ENCODE results near the gene ZKSCAN7. TPM values are rescaled to one million over a fixed set of nuclear protein-coding genes. Genes with fewer than 3 reads are reported as not detected.
"Not testable (repeated sequence)": the region's sequence is repeated elsewhere in the genome, so short reads cannot be mapped to it uniquely, and the experiment has no call there.

ZKSCAN7 gene
- total RNA-seq, 2 donors from 2014 or later: 5.6 to 15.2 TPM

GRCh38 chr3:44580971-44581370 is 26.0 kb downstream of the ZKSCAN7 start:
- H3K27ac ChIP-seq; H3K9me3 ChIP-seq; intact Hi-C loops (cut with DNase I); H3K4me1 ChIP-seq (replicated peaks); DNase-seq (ENCODE audit: low spot score); H3K4me3 ChIP-seq; H3K27me3 ChIP-seq (replicated peaks; ENCODE audit: insufficient read depth); H3K36me3 ChIP-seq: not testable (repeated sequence)
- 47% methylated on average over 62 of the region's 62 CpGs for WGBS

- DNase-seq (ENCODE audit: low spot score): no peak
These were observed 29.9 kb downstream of the ZKSCAN7 start, which contains the start of gene ZNF660 for GRCh38 chr3:44584646-44585501. Gene ZNF660, plus strand, starts transcription at chr3:44584964. Its CDS starts 9,230 bp downstream, at chr3:44594194.

DNA sequence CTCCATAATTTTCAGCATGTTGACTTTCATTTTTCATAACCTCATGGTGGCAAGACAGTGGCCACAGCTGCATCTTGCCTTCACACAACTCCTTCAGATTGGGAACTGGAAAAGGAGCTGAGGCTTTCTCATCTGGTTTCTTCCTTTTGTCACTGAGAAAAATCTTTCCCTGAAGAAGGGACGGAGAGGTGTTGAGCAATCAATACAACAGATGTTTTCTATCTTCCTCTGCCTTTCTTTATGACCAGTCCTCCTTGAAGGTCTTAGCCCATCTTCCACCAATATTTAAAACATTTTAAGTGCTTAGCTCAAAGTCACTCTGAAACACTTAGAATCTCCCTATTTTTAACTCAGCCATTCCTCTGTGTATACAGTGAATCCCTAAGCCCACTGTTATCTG is 41.6 kb downstream of the ZKSCAN7 start:
- 68% methylated on average over 1 of the region's 1 CpG for WGBS
- Histone ChIP-seq H3K27ac (no peak overlapping the region), H3K9me3 (no peaks in the 10 kb centered on the region), H3K27me3 (replicated peaks; ENCODE audit: insufficient read depth) (no peaks in the 10 kb centered on the region), H3K36me3 (no peaks in the 10 kb centered on the region), H3K4me1 (replicated peaks) (no peaks in the 10 kb centered on the region), H3K4me3 (no peak overlapping the region)
- TF ChIP-seq POLR2A (IDR thresholded peaks at IDR 0.05) (no peak), POLR2AphosphoS5 (IDR thresholded peaks at IDR 0.05) (no peak)
- TF ChIP-seq, protein P1, sequence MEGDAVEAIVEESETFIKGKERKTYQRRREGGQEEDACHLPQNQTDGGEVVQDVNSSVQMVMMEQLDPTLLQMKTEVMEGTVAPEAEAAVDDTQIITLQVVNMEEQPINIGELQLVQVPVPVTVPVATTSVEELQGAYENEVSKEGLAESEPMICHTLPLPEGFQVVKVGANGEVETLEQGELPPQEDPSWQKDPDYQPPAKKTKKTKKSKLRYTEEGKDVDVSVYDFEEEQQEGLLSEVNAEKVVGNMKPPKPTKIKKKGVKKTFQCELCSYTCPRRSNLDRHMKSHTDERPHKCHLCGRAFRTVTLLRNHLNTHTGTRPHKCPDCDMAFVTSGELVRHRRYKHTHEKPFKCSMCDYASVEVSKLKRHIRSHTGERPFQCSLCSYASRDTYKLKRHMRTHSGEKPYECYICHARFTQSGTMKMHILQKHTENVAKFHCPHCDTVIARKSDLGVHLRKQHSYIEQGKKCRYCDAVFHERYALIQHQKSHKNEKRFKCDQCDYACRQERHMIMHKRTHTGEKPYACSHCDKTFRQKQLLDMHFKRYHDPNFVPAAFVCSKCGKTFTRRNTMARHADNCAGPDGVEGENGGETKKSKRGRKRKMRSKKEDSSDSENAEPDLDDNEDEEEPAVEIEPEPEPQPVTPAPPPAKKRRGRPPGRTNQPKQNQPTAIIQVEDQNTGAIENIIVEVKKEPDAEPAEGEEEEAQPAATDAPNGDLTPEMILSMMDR (IDR thresholded peaks at IDR 0.05): no peak
- no peak for DNase-seq (ENCODE audit: low spot score)
- intact Hi-C loops (cut with DNase I): no loop called here

More at GRCh38 chr3:44584646-44585501, 29.9 kb downstream of the ZKSCAN7 start, which contains the start of gene ZNF660:
- TF ChIP-seq POLR2AphosphoS5 (IDR thresholded peaks at IDR 0.05): peak; percentile 20
- TF ChIP-seq, protein P1 (IDR thresholded peaks at IDR 0.05): no peak
- peak within 1 kb of the TSS; percentile 26 to 31 for H3K27ac ChIP-seq
- intact Hi-C loops (cut with DNase I): no loop called here
- no peaks in the 10 kb centered on the region for H3K36me3 ChIP-seq
- H3K27me3 ChIP-seq (replicated peaks; ENCODE audit: insufficient read depth): no peaks in the 10 kb centered on the region
- peak within 1 kb of the TSS; percentile 43 for H3K4me3 ChIP-seq
- under 1% methylated on average over 39 of the region's 41 CpGs for WGBS
- no peaks in the 10 kb centered on the region for H3K9me3 ChIP-seq
- no peaks in the 10 kb centered on the region for H3K4me1 ChIP-seq (replicated peaks)

GRCh38 chr3:44601749-44602148 is 46.8 kb downstream of the ZKSCAN7 start:
- H3K27me3 ChIP-seq (replicated peaks; ENCODE audit: insufficient read depth): no peaks in the 10 kb centered on the region
- intact Hi-C loops (cut with DNase I): no loop called here
- WGBS: 99% methylated on average over 2 of the region's 2 CpGs
- DNase-seq (ENCODE audit: low spot score): no peak
- no peak overlapping the region for H3K27ac ChIP-seq
- TF ChIP-seq POLR2A (IDR thresholded peaks at IDR 0.05) (no peak), POLR2AphosphoS5 (IDR thresholded peaks at IDR 0.05) (no peak)
- TF ChIP-seq, protein P1 (IDR thresholded peaks at IDR 0.05): no peak
- H3K9me3 ChIP-seq: no peaks in the 10 kb centered on the region
- H3K4me3 ChIP-seq: no peak overlapping the region
- no peaks in the 10 kb centered on the region for H3K4me1 ChIP-seq (replicated peaks)
- H3K36me3 ChIP-seq: no peaks in the 10 kb centered on the region

GRCh38 chr3:44612678-44613077 is 57.7 kb downstream of the ZKSCAN7 start:
- Histone ChIP-seq H3K36me3 (no peaks in the 10 kb centered on the region), H3K4me3 (no peak overlapping the region), H3K27ac (no peak overlapping the region), H3K4me1 (replicated peaks) (no peaks in the 10 kb centered on the region), H3K9me3 (no peaks in the 10 kb centered on the region), H3K27me3 (replicated peaks; ENCODE audit: insufficient read depth) (no peaks in the 10 kb centered on the region)
- DNase-seq (ENCODE audit: low spot score): no peak
- intact Hi-C loops (cut with DNase I): no loop called here
- TF ChIP-seq POLR2A (IDR thresholded peaks at IDR 0.05) (no peak), POLR2AphosphoS5 (IDR thresholded peaks at IDR 0.05) (no peak)
- TF ChIP-seq, protein P1 (IDR thresholded peaks at IDR 0.05): no peak

Other genes starting within 250 kb of the ZKSCAN7 start
- 10 to 100 TPM; 36.2 to 39.7 TPM for gene TCAIM, start 216.4 kb upstream of the ZKSCAN7 start, total RNA-seq
- gene ZNF445, start 77.5 kb upstream of the ZKSCAN7 start, total RNA-seq: 10 to 100 TPM; 10.8 to 17.9 TPM
- 1 to 10 TPM; 2.4 to 2.9 TPM for gene ZNF660, start 29.8 kb downstream of the ZKSCAN7 start, total RNA-seq
- gene ZNF197, start 69.8 kb downstream of the ZKSCAN7 start, total RNA-seq: 10 to 100 TPM; 16.9 to 20.6 TPM
- gene ZNF35, start 93.5 kb downstream of the ZKSCAN7 start, total RNA-seq: 10 to 100 TPM in 1 of 2 donors, 1 to 10 TPM in 1; 7.1 to 14.9 TPM
- 1 to 10 TPM; 6.5 to 9.6 TPM for gene ZNF502, start 157.5 kb downstream of the ZKSCAN7 start, total RNA-seq
- gene ZNF501, start 174.4 kb downstream of the ZKSCAN7 start, total RNA-seq: 10 to 100 TPM in 1 of 2 donors, 1 to 10 TPM in 1; 9.7 to 23.6 TPM
- gene KIAA1143, start 206.4 kb downstream of the ZKSCAN7 start, total RNA-seq: 10 to 100 TPM; 23.6 to 24.4 TPM
- 1 to 10 TPM in 1 of 2 donors, under 1 TPM in 1; 0.55 to 4.8 TPM for gene KIF15, start 206.6 kb downstream of the ZKSCAN7 start, total RNA-seq